Left colon (tissue), 2 donors: ENCODE data around the gene VEPH1. TPM values are rescaled to one million over a fixed set of nuclear protein-coding genes. Genes with fewer than 3 reads are reported as not detected.

Experiments used
- ATAC-seq: fragments of 200-7000 bp; cut with Tn5 transposase; one replicate; pipeline ENCODE4 v1.9.1; 2020; ENCODE audit warnings: mild to moderate bottlenecking, moderate library complexity
- DNase-seq, 2 donors: peaks; one replicate each; pipeline ENCODE4 v3.0.0-alpha.2; 2020
- intact Hi-C, 2 donors: fragments of 100-400 bp; cut with DNase I in 1 of 2; cut with micrococcal nuclease in 1 of 2; formaldehyde crosslinking; loops; one replicate each; pipeline versions ENCODE4 v1.11.2 to v1.14.0; 2022; cut with DNase I, micrococcal nuclease
- total RNA-seq, 2 donors: library from RNA; stranded (reverse); fragmentation: NEBNext Ultra II Directional; extraction: Animal tissue kit (Norgen Biotek cat#: 25700); gene quantifications; one replicate each; pipeline ENCODE4 v1.2.1, GENCODE V29; 2021
- donor health status: DM: no; HTN: no; CAD: no.
- donor health status: DM: yes; HTN: yes; CAD: no.

Gene VEPH1
- total RNA-seq, 2 donors from 2014 or later: 4.2 to 7.8 TPM

GRCh38 chr3:157261000-157261399 lies 242.2 kb downstream of the VEPH1 start:
- DNase-seq (no peak), ATAC-seq (no peak)
- intact Hi-C loops: no loop called here

GRCh38 chr3:157259825-157260224 lies 243.4 kb downstream of the VEPH1 start:
- no peak for ATAC-seq
- intact Hi-C loops: no loop called here
- DNase-seq: no peak

- no peak for ATAC-seq
- intact Hi-C loops: no loop called here
- no peak for DNase-seq
These were observed 246.1 kb downstream of the VEPH1 start for GRCh38 chr3:157257101-157257500.

- no peak for DNase-seq
- no peak for ATAC-seq
- intact Hi-C loops: no loop called here
These were observed 247.4 kb downstream of the VEPH1 start for GRCh38 chr3:157255797-157256196.

- no peak for ATAC-seq
- DNase-seq: no peak
- intact Hi-C loops: no loop called here
These were observed 251.5 kb downstream of the VEPH1 start for GRCh38 chr3:157251685-157252084.

GRCh38 chr3:157249606-157250005 lies 253.6 kb downstream of the VEPH1 start:
- no peak for DNase-seq
- no peak for ATAC-seq
- intact Hi-C loops: no loop called here

GRCh38 chr3:157248590-157249422 lies 254.4 kb downstream of the VEPH1 start:
- ATAC-seq: no peak
- intact Hi-C loops: no loop called here
- no peak for DNase-seq

GRCh38 chr3:157247391-157247790 lies 255.8 kb downstream of the VEPH1 start:
- ATAC-seq: no peak
- intact Hi-C loops: no loop called here
- no peak for DNase-seq

- DNase-seq: no peak
- no peak for ATAC-seq
- intact Hi-C loops: no loop called here
These were observed 260.4 kb downstream of the VEPH1 start for GRCh38 chr3:157242836-157243235.

GRCh38 chr3:157241599-157241998 lies 261.6 kb downstream of the VEPH1 start:
- no peak for DNase-seq
- intact Hi-C loops: no loop called here
- ATAC-seq: no peak

GRCh38 chr3:157240408-157240807 lies 262.8 kb downstream of the VEPH1 start:
- ATAC-seq: no peak
- intact Hi-C loops: no loop called here
- DNase-seq: no peak

GRCh38 chr3:157239082-157239704 lies 264.0 kb downstream of the VEPH1 start:
- ATAC-seq (peak; percentile 95), DNase-seq (peak; percentile 51 to 79)
- intact Hi-C loops: no loop called here

GRCh38 chr3:157238457-157238856 lies 264.8 kb downstream of the VEPH1 start:
- no peak for DNase-seq
- no peak for ATAC-seq
- intact Hi-C loops: no loop called here

- no peak for ATAC-seq
These were observed 265.3 kb downstream of the VEPH1 start for GRCh38 chr3:157237886-157238285.

GRCh38 chr3:157235291-157235690 lies 267.9 kb downstream of the VEPH1 start:
- DNase-seq (no peak), ATAC-seq (no peak)
- intact Hi-C loops: no loop called here

More at GRCh38 chr3:157237886-157238285, 265.3 kb downstream of the VEPH1 start:
- intact Hi-C loops: no loop called here
- DNase-seq: no peak

GRCh38 chr3:157233923-157234322 lies 269.3 kb downstream of the VEPH1 start:
- no peak for DNase-seq
- intact Hi-C loops: no loop called here
- no peak for ATAC-seq

GRCh38 chr3:157232141-157232540 lies 271.1 kb downstream of the VEPH1 start:
- DNase-seq: no peak
- intact Hi-C loops: no loop called here
- ATAC-seq: no peak

- DNase-seq (no peak), ATAC-seq (no peak)
- intact Hi-C loops: no loop called here
These were observed 272.1 kb downstream of the VEPH1 start for GRCh38 chr3:157231071-157231470.

GRCh38 chr3:157226173-157226847 lies 276.9 kb downstream of the VEPH1 start:
- intact Hi-C loops: no loop called here
- ATAC-seq: no peak
- DNase-seq: no peak

- intact Hi-C loops: no loop called here
- ATAC-seq: no peak
- no peak for DNase-seq
These were observed 278.2 kb downstream of the VEPH1 start for GRCh38 chr3:157225001-157225400.
